Endothelial cell of umbilical vein (primary cell): ENCODE data around the gene TSPEAR.

Source experiments
- CTCF ChIP-seq, 2 donors: IDR thresholded peaks; 1 replicate in 1 of 2; 2 replicates in 1 of 2; pipeline ENCODE4 v1.5.1; 2011; ENCODE audit warnings: low read length in 2 of 2, mild to moderate bottlenecking in 2 of 2, moderate library complexity in 2 of 2, control low read depth in 1 of 2, inconsistent platforms in 1 of 2, low read depth in 1 of 2; ENCODE audit not compliant: insufficient read depth in 1 of 2; ENCODE audit errors: extremely low read depth in 1 of 2
- EZH2 ChIP-seq: IDR thresholded peaks from 2 replicates; pipeline ENCODE4 v1.6.1; 2012; ENCODE audit warnings: borderline replicate concordance, low read depth, mild to moderate bottlenecking, moderate library complexity, low read length, inconsistent platforms; ENCODE audit not compliant: severe bottlenecking
- FOS ChIP-seq: IDR thresholded peaks from 2 replicates; pipeline ENCODE4 v1.6.1; 2011; ENCODE audit warnings: mild to moderate bottlenecking, low read length, moderate library complexity, borderline replicate concordance; ENCODE audit not compliant: insufficient read depth
- GATA2 ChIP-seq: IDR thresholded peaks from 2 replicates; pipeline ENCODE4 v1.7.0; 2011; ENCODE audit warnings: low read depth, mild to moderate bottlenecking, moderate library complexity, mixed read lengths, low read length; ENCODE audit not compliant: insufficient read length, insufficient read depth
- JUN ChIP-seq: IDR thresholded peaks from 2 replicates; pipeline ENCODE4 v1.6.1; 2011; ENCODE audit warnings: borderline replicate concordance, low read depth; ENCODE audit not compliant: insufficient read length, insufficient read depth
- MYC ChIP-seq: IDR thresholded peaks from one replicate; pipeline ENCODE4 v1.6.1; 2011; ENCODE audit warnings: mild to moderate bottlenecking, low read depth, low read length
- POLR2A ChIP-seq: IDR thresholded peaks from 2 replicates; pipeline ENCODE4 v1.6.1; 2012; ENCODE audit warnings: low read depth, mild to moderate bottlenecking, control low read depth, low read length
- POLR2AphosphoS5 ChIP-seq: IDR thresholded peaks from 2 replicates; pipeline ENCODE4 v1.6.1; 2012; ENCODE audit warnings: low read depth, mild to moderate bottlenecking, control low read depth, low read length, moderate library complexity; ENCODE audit not compliant: insufficient read depth
- TF ChIP-seq, protein P1 (sequence below): IDR thresholded peaks from 2 replicates; pipeline ENCODE4 v1.6.1; 2011; ENCODE audit not compliant: insufficient read depth, insufficient read length

DNA sequence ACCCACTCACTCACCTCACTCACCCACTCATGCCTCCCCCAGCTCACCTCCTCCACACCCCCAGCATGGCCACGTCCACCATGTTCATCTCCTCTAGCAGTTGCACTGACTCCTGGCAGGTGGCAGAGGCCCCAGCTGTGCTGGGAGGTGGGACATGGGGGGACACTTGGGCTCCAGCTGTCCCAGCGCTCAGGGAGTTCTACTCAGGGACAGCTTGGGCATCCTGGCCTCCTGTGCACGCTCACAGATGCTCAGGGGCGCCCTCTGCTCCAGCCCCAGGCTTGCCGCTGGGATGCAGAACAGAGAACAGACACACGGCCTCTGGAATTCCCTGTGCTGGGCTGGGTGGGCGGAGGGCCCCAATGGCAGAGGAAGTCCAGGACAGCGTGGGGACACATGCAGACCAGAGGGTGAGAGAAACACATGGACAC is 94.3 kb downstream of the TSPEAR start:
- no peak for TF ChIP-seq CTCF (IDR thresholded peaks at IDR 0.05; ENCODE audit: extremely low read depth in 1 of 2, insufficient read depth in 1 of 2, low read depth in 1 of 2, low read length in 2 of 2)
- no peak for TF ChIP-seq POLR2AphosphoS5
- no peak for TF ChIP-seq EZH2
- TF ChIP-seq POLR2A: no peak
- TF ChIP-seq, protein P1, sequence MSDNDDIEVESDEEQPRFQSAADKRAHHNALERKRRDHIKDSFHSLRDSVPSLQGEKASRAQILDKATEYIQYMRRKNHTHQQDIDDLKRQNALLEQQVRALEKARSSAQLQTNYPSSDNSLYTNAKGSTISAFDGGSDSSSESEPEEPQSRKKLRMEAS: no peak
- no peak for TF ChIP-seq MYC
- no peak for TF ChIP-seq JUN
- TF ChIP-seq FOS: no peak
- no peak for TF ChIP-seq GATA2
